Astrocyte (in vitro differentiated cells and primary cell): ENCODE measurements around the gene CDH13.

Experiments
- CTCF ChIP-seq: IDR thresholded peaks from 2 replicates; pipeline ENCODE4 v1.5.1; 2011; ENCODE audit warnings: low read depth, mild to moderate bottlenecking, inconsistent platforms, low read length, moderate library complexity; ENCODE audit not compliant: insufficient read depth
- EZH2 ChIP-seq: IDR thresholded peaks from 2 replicates; pipeline ENCODE4 v1.6.1; 2012; ENCODE audit warnings: mild to moderate bottlenecking, low read length, inconsistent platforms; ENCODE audit not compliant: insufficient read depth

DNA sequence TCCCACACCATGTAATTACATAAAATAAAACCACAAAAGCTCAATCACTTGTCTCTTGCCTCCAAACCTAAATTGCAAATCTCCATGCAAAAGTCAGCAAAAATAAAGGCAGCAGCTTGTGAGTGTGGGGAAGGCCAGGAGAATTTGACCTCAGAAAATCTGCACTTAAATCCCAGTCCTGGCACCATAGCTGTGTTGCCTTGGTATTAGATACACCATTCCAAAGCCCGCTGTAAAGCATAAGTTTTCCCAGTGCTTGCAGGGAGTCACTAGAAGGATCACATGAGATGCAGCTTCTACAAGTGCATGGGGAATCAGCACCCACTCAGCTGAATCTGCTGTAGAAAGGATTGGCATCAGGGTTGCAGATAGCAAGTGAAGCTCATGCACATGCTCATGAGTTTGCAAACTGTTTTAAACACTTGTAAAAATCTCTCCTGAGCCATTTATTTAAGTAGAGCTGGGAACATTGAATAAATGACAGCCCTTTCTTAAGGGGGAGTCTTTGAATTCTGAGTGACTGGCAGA lies 686.0 kb downstream of the CDH13 start:
- TF ChIP-seq CTCF = no peak
- TF ChIP-seq EZH2 = no peak
